ENCODE measurements around the gene BCAS1.

The BCAS1 gene, protein sequence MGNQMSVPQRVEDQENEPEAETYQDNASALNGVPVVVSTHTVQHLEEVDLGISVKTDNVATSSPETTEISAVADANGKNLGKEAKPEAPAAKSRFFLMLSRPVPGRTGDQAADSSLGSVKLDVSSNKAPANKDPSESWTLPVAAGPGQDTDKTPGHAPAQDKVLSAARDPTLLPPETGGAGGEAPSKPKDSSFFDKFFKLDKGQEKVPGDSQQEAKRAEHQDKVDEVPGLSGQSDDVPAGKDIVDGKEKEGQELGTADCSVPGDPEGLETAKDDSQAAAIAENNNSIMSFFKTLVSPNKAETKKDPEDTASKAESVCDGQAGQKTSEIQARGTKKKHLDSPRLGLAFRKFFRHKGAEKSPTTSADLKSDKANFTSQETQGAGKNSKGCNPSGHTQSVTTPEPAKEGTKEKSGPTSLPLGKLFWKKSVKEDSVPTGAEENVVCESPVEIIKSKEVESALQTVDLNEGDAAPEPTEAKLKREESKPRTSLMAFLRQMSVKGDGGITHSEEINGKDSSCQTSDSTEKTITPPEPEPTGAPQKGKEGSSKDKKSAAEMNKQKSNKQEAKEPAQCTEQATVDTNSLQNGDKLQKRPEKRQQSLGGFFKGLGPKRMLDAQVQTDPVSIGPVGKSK

DNA sequence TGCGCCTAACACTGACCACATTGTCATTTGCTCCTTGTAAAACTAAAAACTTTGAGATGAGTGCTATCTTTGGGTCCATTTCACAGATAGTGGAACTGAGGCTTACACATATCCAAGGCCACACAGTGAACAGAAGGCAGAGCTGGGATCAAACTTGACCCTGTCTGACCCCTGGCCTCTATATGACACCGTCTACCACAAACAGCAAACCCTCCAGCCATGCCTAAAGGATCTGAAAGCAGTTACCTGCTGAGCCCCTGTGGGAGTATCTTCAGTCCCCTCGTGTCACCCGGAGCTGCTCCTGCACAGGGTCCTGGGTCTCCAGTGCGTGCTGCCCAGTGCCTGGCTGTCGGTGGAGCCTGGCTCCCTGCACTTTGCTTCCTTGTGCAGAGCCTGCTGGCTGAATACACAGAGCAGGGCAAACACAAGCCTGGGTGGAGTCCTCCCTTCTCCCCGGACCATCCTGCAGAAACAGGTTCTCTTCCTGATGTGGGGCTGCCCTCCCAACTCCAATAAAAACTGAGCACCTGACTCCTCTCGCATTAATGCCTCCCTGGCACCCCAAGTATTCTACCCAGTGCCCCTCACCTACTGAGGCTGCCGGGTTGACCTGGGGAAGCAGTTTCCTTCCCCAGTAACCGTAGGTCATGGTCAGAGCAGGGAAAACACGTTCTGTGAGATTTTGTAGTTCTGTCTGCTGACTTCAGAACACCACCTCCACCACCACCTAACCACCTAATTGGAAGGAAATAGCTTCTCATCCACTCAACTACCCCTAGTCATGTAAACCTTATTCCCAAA is at the start of gene BCAS1:
Gene BCAS1, minus strand, starts transcription at position 408 of the 801 bp plus-strand sequence. CDS start 11,876 bp downstream, outside the sequence.
- DNase-seq (ENCODE audit: low read depth in 2 of 2), result no peak

DNA sequence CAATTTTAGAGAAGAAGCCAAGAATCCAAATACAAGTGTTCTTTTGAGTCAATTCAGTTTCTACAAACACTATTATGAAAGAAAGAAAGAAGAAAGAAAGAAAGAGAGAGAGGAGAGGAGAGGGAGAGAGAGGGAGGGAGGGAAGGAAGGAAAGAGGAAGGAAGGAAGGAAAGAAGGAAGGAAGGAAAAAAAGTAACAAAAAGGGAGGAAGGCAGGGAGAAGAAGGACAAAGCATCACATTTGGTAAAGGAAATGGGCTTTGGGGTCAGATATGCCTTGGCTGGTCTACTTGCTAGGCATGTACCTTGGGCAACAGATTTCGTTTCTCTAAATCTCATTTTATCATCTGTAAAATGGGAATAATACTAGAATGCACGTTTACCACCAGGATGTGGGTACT is 49.4 kb upstream of the BCAS1 start:
- no peak for DNase-seq (ENCODE audit: low read depth in 2 of 2)

DNA sequence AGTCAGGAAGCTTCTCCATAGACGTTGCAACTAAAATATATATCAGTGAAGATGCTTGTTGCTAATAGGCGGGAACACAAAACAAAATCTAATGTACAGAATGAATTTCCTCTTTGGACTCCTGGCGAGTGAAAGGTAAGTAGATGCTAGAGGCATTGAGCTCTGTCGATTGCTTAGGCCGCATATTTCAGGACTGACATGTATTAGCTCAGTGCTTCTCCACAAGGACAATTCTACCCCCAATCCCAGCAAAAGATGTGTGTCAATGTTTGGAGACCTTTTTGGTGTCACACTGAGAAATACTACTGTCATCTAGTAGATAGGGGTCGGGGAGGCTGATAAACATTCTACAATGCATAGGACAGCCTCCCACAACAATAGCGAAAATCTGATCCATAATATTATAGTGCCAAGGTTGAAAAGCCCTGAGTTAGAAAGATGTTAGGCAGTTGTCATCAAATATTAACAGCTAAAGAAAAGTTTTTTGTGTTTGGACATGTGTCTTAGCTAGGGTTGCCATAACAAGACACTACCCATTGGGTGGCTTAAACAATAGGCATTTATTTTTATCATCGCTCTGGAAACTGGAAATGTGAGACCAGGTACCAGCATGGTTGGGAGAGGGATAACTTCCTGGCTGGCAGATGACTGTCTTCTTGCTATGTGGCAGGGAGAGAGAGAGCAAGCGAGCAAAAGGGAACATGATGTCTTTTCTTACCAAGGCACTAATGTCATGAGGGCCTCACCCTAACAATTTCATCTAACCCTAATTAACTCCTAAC is 48.0 kb upstream of the BCAS1 start:
- DNase-seq (ENCODE audit: low read depth in 2 of 2), result no peak

DNA sequence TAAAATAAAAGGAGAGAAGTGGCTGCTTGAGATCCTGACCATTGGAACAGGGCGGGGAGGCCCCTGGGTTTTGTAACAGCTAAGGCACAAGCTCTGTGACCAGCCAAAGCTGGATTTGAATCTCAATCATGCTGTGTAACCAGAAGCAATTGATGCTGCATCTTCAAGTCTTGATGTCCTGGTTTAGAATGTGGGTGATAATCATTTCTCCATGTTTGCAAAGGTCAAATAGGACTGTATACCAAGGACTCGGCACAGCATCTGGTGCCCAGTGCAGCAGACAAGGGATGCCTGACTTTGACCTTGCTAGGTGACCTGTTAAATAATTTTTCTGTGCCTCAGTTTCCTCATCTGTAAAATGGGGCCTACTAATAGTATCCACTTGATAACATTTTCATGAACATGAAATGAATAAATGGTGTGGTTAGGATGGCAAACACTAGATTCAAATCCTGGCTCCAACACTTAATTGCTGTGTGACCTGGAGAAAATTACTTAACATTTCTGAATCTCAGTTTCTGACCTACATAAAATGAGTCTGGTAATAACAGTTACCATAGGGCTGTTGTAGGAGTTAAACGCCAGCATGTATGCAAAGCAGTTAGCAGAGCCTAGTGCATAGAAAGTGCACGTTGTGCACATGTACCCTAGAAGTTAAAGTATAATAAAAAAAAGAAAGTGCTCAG is 46.3 kb upstream of the BCAS1 start:
- no peak for DNase-seq (ENCODE audit: low read depth in 2 of 2)

DNA sequence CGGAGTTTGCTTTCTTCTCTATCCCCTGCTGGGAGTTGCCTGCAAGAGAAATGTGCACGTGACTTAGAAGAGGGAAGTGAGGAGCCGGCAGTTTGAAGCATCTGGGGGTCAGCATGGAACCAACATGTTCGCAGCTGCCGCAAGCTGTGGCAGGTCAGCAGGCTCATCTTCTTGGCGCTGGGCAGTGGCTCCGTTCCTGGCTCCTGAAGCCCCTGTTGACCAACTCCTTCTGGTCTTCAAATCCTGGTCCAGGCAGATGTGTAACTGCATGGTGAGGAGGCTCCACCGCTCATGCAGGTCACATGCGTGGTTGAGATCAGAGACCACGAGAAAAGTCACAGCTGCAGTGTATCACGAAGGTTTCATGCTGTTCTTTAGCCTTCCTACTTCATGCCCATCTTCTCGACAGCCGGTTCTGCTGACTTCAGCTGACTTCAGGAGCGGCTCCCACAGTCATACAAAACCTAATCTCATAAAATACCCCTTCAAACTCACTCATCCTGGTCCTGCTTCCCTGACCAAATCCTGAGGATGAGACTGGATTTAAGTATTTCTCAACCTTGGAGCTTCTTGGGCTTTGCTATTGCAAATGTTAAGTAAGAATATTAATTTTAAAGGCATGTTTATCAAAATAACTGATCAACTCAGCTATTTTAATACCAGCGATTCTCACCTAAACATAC is 44.9 kb upstream of the BCAS1 start:
- no peak for DNase-seq (ENCODE audit: low read depth in 2 of 2)

DNA sequence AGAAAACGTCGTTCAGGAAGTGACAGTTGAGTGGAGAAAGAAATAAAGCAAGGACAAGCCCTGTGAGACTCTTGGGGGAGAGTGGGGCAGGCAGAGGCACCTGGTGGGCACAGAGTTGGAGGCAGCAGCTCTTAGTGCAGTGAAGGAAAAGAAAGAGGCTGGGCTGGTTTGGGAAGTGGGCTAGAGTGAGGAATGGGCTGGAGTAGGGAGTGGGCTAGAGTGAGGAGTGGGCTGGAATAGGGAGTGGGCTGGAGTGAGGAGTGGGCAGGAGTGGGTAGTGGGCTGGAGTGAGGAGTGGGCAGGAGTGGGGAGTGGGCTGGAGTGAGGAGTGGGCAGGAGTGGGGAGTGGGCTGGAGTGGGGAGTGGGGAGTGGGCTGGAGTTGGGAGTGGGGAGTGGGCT is 43.7 kb upstream of the BCAS1 start:
- DNase-seq (ENCODE audit: low read depth in 2 of 2), result no peak

DNA sequence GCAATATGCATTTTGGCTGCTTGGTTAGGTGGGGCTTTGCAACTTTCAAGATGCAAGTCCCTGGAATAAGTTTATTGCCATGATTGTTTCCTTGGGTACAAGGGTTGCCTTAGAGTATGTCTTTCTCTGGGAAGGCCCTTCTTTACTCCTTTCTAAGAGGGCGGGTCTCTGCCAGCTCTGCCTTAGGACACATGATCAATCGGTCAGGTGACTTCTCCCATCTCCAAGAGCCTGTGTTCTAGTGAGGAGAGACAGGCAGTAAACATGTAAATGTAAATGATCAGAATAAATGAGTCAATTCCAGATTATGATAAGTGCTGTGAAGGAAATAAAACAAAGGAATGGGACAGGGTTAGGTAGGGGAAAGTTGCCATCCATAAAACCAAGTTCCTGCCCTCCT is 43.2 kb upstream of the BCAS1 start:
- DNase-seq (ENCODE audit: low read depth in 2 of 2), result no peak

DNA sequence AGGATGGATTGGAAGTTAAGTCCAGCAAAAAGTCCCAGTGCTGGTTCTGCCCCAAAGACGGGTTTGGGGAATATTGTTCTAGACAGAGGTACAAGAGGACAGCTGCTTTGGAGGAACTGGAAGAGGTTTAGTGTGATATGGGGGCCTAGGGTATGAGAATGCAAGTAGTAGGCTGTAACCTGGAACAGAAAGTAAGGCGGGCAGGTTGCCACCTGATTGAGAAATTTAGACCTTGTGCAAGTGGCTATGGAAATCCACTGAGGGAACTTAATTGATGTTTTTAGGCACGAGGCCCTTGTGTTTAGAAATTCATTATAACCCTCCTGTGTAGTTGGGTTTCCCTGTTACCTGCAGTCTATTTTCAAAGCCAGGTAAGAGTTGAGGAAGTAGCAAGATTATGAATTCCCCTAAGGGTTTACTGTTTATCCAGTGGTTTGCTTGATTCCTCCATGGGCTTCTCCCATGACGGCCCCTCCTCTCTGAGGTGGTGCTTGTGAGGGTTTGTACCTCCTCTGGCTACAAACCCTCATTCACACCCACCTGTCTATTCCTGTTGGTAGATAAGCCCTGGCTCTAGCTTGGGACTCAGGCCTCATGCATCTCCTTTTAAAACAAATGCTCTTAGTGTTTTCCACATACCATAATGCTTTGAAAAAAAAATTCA is 42.0 kb upstream of the BCAS1 start:
- no peak for DNase-seq (ENCODE audit: low read depth in 2 of 2)

DNA sequence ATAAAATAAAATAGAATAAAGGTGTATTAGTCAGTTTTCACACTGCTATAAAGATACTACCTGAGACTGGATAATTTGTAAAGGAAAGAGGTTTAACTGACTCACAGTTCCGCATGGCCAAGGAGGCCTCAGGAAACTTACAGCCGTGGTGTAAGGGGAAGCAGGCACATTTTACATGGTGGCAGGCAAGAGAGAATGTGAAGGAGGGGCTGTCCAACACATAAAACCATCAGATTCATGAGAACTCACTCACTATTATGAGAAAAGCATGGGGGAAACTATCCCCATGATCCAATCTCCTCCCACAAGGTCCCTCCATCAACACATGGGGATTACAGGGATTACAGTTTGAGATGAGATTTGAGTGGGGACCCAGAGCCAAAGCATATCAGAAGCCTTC is 41.1 kb upstream of the BCAS1 start:
- DNase-seq (ENCODE audit: low read depth in 2 of 2), result no peak

DNA sequence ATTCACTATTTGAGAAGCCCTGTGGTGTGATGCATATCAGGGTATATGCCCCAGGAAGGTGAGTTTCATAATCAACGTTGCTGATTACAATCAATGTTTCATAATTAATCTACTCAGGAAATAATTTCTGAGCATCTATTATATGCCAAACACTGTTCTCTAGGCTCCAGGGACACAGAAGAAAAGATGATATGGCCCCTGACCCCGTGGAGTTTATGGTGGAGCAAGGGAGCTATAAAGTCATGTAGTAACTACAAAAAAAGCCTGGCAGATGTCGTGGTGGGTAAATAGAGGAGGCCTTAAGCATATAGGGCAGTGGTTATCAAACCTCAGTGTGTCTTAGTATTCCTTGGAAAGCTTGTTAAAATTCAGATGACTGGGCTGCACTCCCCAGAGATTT is 40.1 kb upstream of the BCAS1 start:
- DNase-seq (ENCODE audit: low read depth in 2 of 2), result no peak

DNA sequence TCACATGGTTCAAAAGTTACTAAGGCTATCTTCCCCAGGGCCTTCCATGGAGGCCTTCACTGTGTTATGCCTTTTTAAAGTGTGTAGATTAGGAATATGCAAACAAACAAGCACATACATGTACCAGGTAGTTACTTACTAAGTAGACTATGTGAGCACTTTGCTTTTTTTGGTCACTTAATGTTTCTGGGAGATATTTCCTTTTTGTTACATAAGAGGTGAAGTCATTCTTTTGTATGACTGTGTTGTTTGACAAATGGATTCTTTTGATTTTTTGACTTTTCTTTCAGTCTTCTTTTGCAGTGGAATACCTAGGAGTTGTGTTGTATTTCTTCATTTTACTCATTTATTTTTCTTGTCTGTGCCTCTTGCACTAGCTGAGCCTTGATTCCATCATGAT is 39.6 kb upstream of the BCAS1 start:
- DNase-seq (ENCODE audit: low read depth in 2 of 2), result no peak

DNA sequence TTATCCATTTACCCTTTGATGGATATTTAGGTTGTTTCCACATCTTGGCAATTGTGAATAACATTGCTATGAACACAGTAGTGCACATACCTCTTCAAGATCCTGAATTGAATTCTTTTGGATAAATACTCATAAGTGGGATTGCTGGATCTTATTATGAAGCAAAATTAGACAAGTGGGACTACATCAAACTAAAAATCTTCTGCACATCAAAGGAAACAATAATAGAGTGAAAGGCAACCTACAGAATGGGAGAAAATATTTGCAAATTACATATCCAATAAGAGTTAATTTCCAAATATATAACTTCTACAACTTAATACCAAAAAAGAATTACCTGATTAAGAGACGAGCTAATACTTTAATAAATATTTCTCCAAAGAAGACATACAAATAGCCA is 38.4 kb upstream of the BCAS1 start:
- DNase-seq (ENCODE audit: low read depth in 2 of 2), result no peak

DNA sequence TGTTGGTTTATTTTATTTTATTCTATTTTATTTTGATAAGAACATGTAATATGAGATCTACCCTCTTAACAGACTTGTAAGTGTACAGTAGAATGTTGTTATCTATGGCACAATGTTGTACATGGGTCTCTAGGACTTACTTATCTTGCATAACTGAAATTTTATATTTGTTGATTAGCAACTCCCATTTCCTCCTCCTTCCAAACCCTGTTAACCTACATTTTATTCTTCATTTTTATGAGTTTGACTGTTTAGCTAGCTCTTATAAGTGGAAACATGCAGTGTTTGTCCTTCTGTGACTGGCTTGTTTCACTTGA is 37.9 kb upstream of the BCAS1 start:
- DNase-seq (ENCODE audit: low read depth in 2 of 2), result no peak

DNA sequence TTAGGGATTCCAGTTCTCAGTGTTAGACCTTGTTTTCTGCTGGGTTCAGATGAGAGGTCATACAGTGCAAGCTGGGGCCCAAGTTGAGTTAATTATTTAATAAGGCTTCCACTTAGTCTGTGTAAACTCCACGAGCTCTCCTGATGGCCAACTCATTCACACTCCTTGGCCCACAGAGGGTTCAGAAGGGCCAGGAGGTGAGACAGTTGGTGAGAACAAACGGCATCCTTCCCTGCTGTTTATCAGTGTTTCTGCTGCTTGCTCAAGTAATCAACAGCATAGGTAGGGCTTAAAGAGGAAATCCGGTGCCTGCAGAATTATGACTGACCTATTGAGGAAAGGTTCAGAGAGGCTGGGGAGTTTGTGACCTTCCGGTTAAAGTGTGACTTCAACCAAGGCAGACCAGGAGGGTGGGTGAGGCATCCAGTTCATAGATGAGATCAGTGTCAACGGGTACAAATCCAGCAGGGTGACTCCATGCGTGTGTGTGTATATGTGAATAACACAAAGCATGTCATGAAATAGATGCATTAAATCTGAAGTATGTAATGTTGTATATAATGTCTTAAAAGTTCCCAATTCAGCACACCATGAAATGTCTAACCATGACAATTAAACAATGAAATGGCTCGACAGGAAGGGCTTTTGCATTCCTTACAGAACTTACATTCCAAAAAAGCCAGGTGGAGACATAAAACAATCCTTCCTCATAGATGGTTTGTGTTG is 37.4 kb upstream of the BCAS1 start:
- DNase-seq (ENCODE audit: low read depth in 2 of 2), result no peak

DNA sequence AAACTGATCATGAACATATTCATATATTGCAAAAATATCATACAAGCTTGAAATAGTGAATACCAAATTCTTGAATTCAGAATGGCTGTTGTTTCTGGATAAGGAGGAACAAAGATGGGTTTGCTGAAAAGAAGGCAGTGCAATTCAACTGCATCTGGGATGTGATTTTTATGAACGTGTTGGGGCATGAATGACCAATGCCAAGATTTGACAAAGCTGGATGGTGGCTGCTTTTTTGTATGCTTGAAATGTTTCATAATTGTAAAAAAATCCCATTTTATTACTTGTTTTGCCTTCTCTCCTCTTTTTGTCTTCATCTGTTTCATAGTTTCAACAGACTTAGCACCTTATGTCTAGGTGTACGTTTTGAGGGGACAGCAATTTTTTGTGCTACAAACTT is 36.8 kb upstream of the BCAS1 start:
- DNase-seq (ENCODE audit: low read depth in 2 of 2), result no peak

DNA sequence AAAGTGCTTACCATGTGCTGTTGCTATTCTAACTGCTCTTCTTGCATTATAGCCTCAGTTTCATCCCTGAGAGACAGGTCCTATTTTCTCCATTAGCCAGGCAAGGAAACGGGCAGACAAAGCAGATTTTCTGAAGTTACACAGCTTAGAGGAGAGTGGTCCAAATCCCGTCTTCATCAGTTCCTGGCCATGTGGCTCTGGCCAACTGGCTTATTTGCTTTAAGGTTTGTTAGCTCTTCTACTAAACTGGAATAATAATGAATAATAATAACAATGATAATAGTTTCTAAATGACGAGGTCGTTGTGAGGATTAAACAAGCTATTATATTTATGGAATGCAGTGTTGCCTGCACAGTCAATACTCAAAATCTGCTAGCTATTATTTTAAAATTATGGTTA is 35.8 kb upstream of the BCAS1 start:
- no peak for DNase-seq (ENCODE audit: low read depth in 2 of 2)

DNA sequence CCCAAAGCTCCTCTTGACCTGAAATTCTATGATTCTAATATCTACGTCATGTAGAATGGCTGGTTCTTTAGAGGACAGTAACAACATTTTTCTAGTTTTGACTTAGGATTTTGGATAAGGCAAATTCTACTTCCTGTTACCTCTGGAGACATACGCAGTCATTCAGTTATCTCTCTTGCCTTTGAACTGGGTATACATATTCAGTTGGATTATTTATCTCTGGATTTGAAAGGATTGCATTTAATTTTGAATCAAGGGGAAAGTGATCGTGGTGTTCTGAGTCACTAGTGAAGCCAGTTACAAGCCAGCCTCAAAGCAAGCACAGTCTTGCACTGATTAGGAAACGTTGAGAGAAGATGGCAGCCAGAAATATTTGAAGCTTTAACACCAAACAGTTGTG is 35.3 kb upstream of the BCAS1 start:
- no peak for DNase-seq (ENCODE audit: low read depth in 2 of 2)

DNA sequence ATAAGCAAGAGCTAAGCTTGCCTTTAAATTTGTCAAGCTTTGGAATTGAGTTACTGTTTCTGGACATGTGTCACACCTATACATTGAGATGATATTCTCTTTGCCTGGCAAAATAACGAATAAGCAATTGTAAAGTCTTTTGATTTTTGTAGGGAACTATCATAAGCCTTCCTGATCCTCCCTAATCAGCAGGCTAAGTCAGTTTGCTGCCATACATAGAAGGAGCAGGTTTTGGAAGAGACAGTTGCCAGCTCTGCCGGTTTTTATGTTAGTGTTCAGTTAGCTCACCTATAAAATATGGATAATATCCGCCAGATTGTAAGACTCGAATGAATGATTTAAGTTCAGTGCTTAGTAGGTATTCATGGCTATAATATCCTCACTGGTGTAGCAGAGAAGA is 34.4 kb upstream of the BCAS1 start:
- no peak for DNase-seq (ENCODE audit: low read depth in 2 of 2)

DNA sequence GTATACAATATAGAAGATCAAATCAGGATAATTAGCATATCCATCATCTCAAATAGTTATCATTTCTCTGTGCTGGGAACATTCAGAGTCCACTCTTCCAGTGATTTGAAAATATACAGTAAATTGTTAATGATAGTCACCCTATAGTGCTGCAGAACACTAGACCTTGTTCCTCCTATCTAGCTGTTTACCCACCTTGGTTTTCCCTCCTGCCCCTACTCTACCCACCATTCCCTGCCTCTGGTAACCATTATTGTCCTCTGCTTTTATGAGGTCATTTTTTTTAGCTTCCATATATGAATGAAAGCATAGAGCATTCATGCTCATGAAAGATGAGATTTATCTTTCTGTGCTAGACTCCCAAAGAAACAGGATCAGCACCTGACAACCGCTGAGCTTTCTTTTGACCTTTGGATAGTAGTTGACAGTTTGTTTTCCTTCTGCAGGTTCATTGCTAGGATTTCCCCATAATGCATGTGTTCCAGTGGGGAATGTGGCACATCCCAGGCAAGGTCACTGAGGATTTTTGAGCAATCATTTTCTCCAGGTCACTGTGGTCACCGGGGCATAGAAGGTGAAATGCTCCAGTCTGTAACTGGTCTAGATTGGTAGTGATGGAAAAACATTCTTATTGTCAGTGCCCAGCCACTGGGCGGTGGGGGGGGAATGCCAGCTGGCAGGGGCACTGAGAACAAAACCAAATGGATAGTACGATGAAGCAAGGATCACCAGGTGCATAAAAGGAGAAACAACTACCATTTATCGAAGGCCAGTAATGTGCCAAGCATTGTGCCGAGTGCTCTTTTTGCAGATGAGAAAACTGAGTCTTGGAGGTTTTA is 33.6 kb upstream of the BCAS1 start:
- no peak for DNase-seq (ENCODE audit: low read depth in 2 of 2)
